A673 (cell line): Measurements from ENCODE around the gene ILF3. TPM values are rescaled to one million over a fixed set of nuclear protein-coding genes. Genes with fewer than 3 reads are reported as not detected.

ENCODE experiments used
- BruUV-seq: library from RNA; stranded (reverse); fragments of 400-500 nt; replicated peaks from 2 replicates; lab custom pipeline; 2021; lab: Mats Ljungman, UMichigan
- CTCF ChIA-PET: fragments of 300-600 bp; sonication (Branson Sonifier 250); formaldehyde crosslinking; loops from one replicate; lab custom pipeline; 2022; ENCODE audit warnings: antibody characterized with exemption; lab: Charles Lee
- POLR2A ChIA-PET: fragments of 300-600 bp; sonication (Branson Sonifier 250); formaldehyde crosslinking; loops from one replicate; lab custom pipeline; 2022; ENCODE audit warnings: antibody characterized with exemption; ENCODE audit not compliant: low non-redundant PET; lab: Charles Lee
- DNase-seq: peaks from one replicate; pipeline ENCODE4 v3.0.0-alpha.2; 2015; ENCODE audit warnings: low spot score
- H3K27ac ChIP-seq: fragments of 200-600 bp; sonication (generic); 2 replicates; pipeline ENCODE4 v1.5.1; 2016; ENCODE audit warnings: mixed run types, low read depth, mild to moderate bottlenecking, mixed read lengths, antibody characterized with exemption, low read length; ENCODE audit not compliant: poor library complexity, severe bottlenecking
- H3K27me3 ChIP-seq: fragments of 200-600 bp; sonication (generic); replicated peaks from 2 replicates; pipeline ENCODE4 v1.6.1; 2017; ENCODE audit warnings: mixed run types, low read depth, mild to moderate bottlenecking, mixed read lengths, antibody characterized with exemption, low read length; ENCODE audit not compliant: insufficient read depth, poor library complexity
- H3K36me3 ChIP-seq: fragments of 200-600 bp; sonication (generic); 2 replicates; pipeline ENCODE4 v1.6.1; 2016; ENCODE audit warnings: mixed run types, mild to moderate bottlenecking, mixed read lengths, antibody characterized with exemption, low read length; ENCODE audit not compliant: insufficient read depth, poor library complexity, severe bottlenecking
- H3K4me1 ChIP-seq: fragments of 200-600 bp; sonication (generic); 2 replicates; pipeline ENCODE4 v1.6.1; 2017; ENCODE audit warnings: mixed run types, mild to moderate bottlenecking, mixed read lengths, antibody characterized with exemption, low read length; ENCODE audit not compliant: insufficient read depth, poor library complexity, severe bottlenecking
- H3K4me3 ChIP-seq: fragments of 200-600 bp; sonication (generic); 2 replicates; pipeline ENCODE4 v1.5.1; 2016; ENCODE audit warnings: low read depth, mixed run types, mild to moderate bottlenecking, mixed read lengths, low read length; ENCODE audit not compliant: poor library complexity, severe bottlenecking
- H3K9me3 ChIP-seq: fragments of 200-600 bp; sonication (generic); 2 replicates; pipeline ENCODE4 v1.6.1; 2016; ENCODE audit warnings: mixed run types, low read depth, mild to moderate bottlenecking, mixed read lengths, antibody characterized with exemption, low read length; ENCODE audit not compliant: poor library complexity, severe bottlenecking
- CTCF ChIP-seq: fragments of 300-800, 200-600 bp; sonication (generic); conservative IDR thresholded peaks from 2 replicates; pipeline ENCODE4 v1.5.1; 2017; ENCODE audit warnings: low read depth, mild to moderate bottlenecking, antibody characterized with exemption, low read length, moderate library complexity, mixed read lengths
- EZH2 ChIP-seq: fragments of 200-600 bp; sonication (generic); IDR thresholded peaks from 2 replicates; pipeline ENCODE4 v1.6.1; 2017; ENCODE audit warnings: borderline replicate concordance, low read depth, mild to moderate bottlenecking, mixed read lengths, antibody characterized with exemption, low read length; ENCODE audit not compliant: poor library complexity, severe bottlenecking
- intact Hi-C: fragments of 100-400 bp; cut with micrococcal nuclease; formaldehyde crosslinking; loops from one replicate; pipeline ENCODE4 v1.10.0; 2022; ENCODE audit not compliant: unreplicated experiment
- total RNA-seq: library from RNA; stranded (reverse); gene quantifications from 2 replicates; pipeline ENCODE4 v1.2.3, GENCODE V29; 2021

The ILF3 gene
- total RNA-seq, 1 experiment from 2014 or later = 683 TPM

- no peak overlapping the region for H3K27ac ChIP-seq
- no peak for DNase-seq
- intact Hi-C loops = no loop called here
- H3K4me3 ChIP-seq = no peak overlapping the region
- no peaks in the 10 kb centered on the region for H3K9me3 ChIP-seq
- no peaks in the 10 kb centered on the region for H3K4me1 ChIP-seq
- CTCF ChIA-PET = interaction anchor here (0.6 kb wide), 1 partner anchor 141 kb away, joined by 3 read pairs; no protein-coding TSS in a partner anchor
- no peaks in the 10 kb centered on the region for H3K27me3 ChIP-seq
- POLR2A ChIA-PET = interaction anchor here (0.6 kb wide), 1 partner anchor 18 kb away, joined by 3 read pairs; no protein-coding TSS in a partner anchor
- TF ChIP-seq EZH2 = no peak
- no peak for TF ChIP-seq CTCF
- H3K36me3 ChIP-seq = peaks cover 10% of the 10 kb centered on the region
- BruUV-seq = no TSS peak
These were observed 59.2 kb downstream of the ILF3 start for GRCh38 chr19:10713317-10713716.

DNA sequence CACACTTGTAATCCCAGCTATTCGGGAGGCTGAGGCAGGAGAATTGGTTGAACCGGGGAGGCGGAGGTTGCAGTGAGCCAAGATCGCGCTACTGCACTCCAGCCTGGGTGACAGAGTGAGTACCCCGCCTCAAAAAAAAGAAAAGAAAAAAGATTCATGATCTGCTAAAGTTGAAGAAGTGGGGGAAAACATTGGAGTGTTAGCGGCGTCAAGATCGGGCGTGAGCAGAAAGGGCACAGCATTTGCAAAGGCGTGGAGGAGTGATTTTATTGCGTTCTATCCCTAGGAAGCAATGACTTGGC is 62.9 kb downstream of the ILF3 start:
- peak overlapping the region; percentile 20 for H3K4me3 ChIP-seq

DNA sequence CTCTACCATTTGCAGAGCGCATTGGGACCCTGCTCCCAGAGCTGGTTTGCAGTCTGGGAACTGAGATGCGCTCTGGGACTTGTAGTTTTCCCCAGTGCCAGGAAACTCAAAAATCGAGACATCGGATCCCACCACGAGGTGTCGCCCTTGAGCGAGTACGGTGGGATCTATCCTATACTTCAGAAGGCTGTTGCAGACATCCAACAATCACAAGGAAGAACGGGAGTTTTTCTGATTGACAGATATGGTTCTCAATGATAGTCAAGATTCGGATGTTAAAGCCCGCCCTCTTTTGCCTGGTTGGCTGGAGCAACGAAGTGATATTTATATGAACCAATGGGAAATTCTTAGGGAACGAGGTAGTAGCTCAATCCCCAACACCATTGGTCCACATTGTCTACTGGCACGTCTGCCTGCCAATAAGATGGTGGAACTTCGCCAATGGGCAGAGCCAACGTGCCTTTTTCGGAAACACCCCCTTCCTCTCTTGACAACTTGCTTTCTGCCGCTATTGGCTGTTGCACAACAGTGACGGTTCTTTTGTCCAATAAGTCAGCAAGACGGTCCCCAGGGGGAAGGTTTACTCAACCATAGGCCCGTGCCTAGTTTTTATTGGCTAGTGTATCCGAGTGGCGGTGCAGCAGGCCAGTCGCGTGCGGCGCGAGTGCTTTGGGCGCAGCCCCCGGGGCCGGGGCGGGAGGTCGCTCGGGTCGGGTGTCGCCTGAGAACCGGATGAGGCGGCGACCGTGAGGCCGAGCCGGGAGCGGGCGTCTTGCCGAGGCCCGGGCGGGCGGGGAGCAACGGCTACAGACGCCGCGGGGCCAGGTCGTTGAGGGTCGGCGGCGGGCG is 63.4 kb downstream of the ILF3 start, which contains the start of gene DNM2:
TSS of gene DNM2 (plus strand) at position 724 of the 849 bp plus-strand sequence. CDS start 164 bp downstream, outside the sequence.
- intact Hi-C loops = loop anchor here (1.0 to 5.0 kb wide), 3 partner anchors 40 to 147 kb away; partner anchors contain the start of gene TMED1
- Histone ChIP-seq H3K9me3 (no peaks in the 10 kb centered on the region), H3K4me1 (peaks cover 4% of the 10 kb centered on the region), H3K36me3 (peaks cover 5% of the 10 kb centered on the region), H3K4me3 (peak within 1 kb of the TSS; percentile 95), H3K27me3 (no peaks in the 10 kb centered on the region), H3K27ac (peak within 1 kb of the TSS; percentile 85)
- no TSS peak for BruUV-seq
- ChIA-PET CTCF (interaction anchor here (0.5 to 3.0 kb wide), 18 partner anchors 12 to 353 kb away, joined by 3 to 46 read pairs (median 4); partner anchors contain the start of genes CARM1, QTRT1 and TMED1), POLR2A (interaction anchor here (0.7 kb wide), 1 partner anchor 225 kb away, joined by 3 read pairs; no protein-coding TSS in a partner anchor)
- DNase-seq = peak; percentile 100
- TF ChIP-seq CTCF (peak; percentile 91), EZH2 (no peak)

More for the DNA sequence above, 62.9 kb downstream of the ILF3 start:
- peaks cover 5% of the 10 kb centered on the region for H3K36me3 ChIP-seq
- H3K27me3 ChIP-seq = no peaks in the 10 kb centered on the region
- H3K27ac ChIP-seq = peak overlapping the region; percentile 52
- CTCF ChIA-PET = interaction anchor here (0.6 to 3.0 kb wide), 10 partner anchors 13 to 155 kb away, joined by 3 to 46 read pairs (median 5); partner anchors contain the start of genes CARM1, QTRT1 and TMED1
- TF ChIP-seq EZH2 = no peak
- TF ChIP-seq CTCF = no peak
- no peaks in the 10 kb centered on the region for H3K9me3 ChIP-seq
- H3K4me1 ChIP-seq = peaks cover 4% of the 10 kb centered on the region
- no peak for DNase-seq
- no TSS peak for BruUV-seq
- POLR2A ChIA-PET = no interaction called here
- intact Hi-C loops = loop anchor here (1.0 to 5.0 kb wide), 3 partner anchors 40 to 147 kb away; partner anchors contain the start of gene TMED1
